AG09319 (cell line): ENCODE measurements around the gene HBG2.

Experiments
- DNase-seq: peaks from one replicate; pipeline ENCODE4 v3.0.0-alpha.2; 2010; ENCODE audit warnings: low read depth; ENCODE audit errors: extremely low read depth
- CTCF ChIP-seq: IDR thresholded peaks from 2 replicates; pipeline ENCODE4 v1.5.1; 2011; ENCODE audit warnings: low read depth, mild to moderate bottlenecking, inconsistent platforms, low read length, moderate library complexity

HBG2 gene

GRCh38 chr11:5232821-5233220 lies 21.8 kb downstream of the HBG2 start:
- no peak for TF ChIP-seq CTCF
- no peak for DNase-seq

- TF ChIP-seq CTCF: no peak
- DNase-seq: no peak
Measured at GRCh38 chr11:5232176-5232575, 22.4 kb downstream of the HBG2 start.

- no peak for TF ChIP-seq CTCF
- no peak for DNase-seq
Measured at GRCh38 chr11:5231111-5231510, 23.5 kb downstream of the HBG2 start.

- DNase-seq: no peak
- no peak for TF ChIP-seq CTCF
Measured at GRCh38 chr11:5230266-5230665, 24.3 kb downstream of the HBG2 start.

GRCh38 chr11:5229796-5230195 lies 24.8 kb downstream of the HBG2 start:
- DNase-seq: no peak
- no peak for TF ChIP-seq CTCF

- TF ChIP-seq CTCF: no peak
- DNase-seq: no peak
Measured at GRCh38 chr11:5229356-5229755, 25.2 kb downstream of the HBG2 start.

GRCh38 chr11:5228124-5228523 lies 26.5 kb downstream of the HBG2 start:
- TF ChIP-seq CTCF: no peak
- DNase-seq: no peak
